Thymus (tissue), 11 donors: ENCODE results near the gene LRRC53. TPM values are rescaled to one million over a fixed set of nuclear protein-coding genes. Genes with fewer than 3 reads are reported as not detected.

Source experiments
- DNase-seq, 9 donors: peaks; one replicate each; pipeline ENCODE4 v3.0.0-alpha.2; 2013; ENCODE audit warnings: low spot score in 9 of 9, low read depth in 6 of 9, missing footprints in 1 of 9
- H3K27ac ChIP-seq, 2 donors: one replicate each; pipeline ENCODE4 v1.5.1; 2013; ENCODE audit warnings: control low read depth in 1 of 2, low read depth in 1 of 2, low read length in 1 of 2, mild to moderate bottlenecking in 1 of 2, moderate library complexity in 1 of 2
- H3K27me3 ChIP-seq, 2 donors: one replicate each; pipeline ENCODE4 v1.5.1; 2013; ENCODE audit warnings: low read length in 1 of 2; ENCODE audit not compliant: control insufficient read depth in 2 of 2, insufficient read depth in 1 of 2
- H3K36me3 ChIP-seq, 2 donors: one replicate each; pipeline ENCODE4 v1.5.1; 2013; ENCODE audit warnings: low read length in 1 of 2, mild to moderate bottlenecking in 1 of 2, moderate library complexity in 1 of 2; ENCODE audit not compliant: control insufficient read depth in 2 of 2, insufficient read depth in 2 of 2
- H3K4me1 ChIP-seq, 2 donors: one replicate each; pipeline ENCODE4 v1.5.1; 2013; ENCODE audit warnings: low read length in 2 of 2; ENCODE audit not compliant: control insufficient read depth in 2 of 2, insufficient read depth in 2 of 2
- H3K4me3 ChIP-seq, 2 donors: one replicate each; pipeline ENCODE4 v1.5.1; 2013; ENCODE audit warnings: low read length in 2 of 2, control low read depth in 1 of 2, mild to moderate bottlenecking in 1 of 2
- H3K9me3 ChIP-seq, 2 donors: one replicate each; pipeline ENCODE4 v1.5.1; 2013; ENCODE audit warnings: low read length in 1 of 2, mild to moderate bottlenecking in 1 of 2; ENCODE audit not compliant: control insufficient read depth in 2 of 2, insufficient read depth in 1 of 2
- WGBS: extraction: QIAGEN DNeasy Blood & Tissue Kit; methylation state at CpG from one replicate; pipeline ENCODE4 v1.1.7; 2013; 5-methylcytosine and 5-hydroxymethylcytosine counted together
- polyA plus RNA-seq: library from polyadenylated mRNA; stranded (reverse); fragments of 200-250 nt; gene quantifications from one replicate; pipeline ENCODE4 v1.2.3, GENCODE V29; 2013
- total RNA-seq: library from RNA; stranded (reverse); fragments of 120-200 nt; gene quantifications from one replicate; pipeline ENCODE4 v1.2.4, GENCODE V29; 2013
- donor health status: healthy.

The LRRC53 gene
- total and polyA plus RNA-seq, 2 donors, result 0.05 to 0.19 TPM

- DNase-seq, result no peak
- H3K27ac ChIP-seq, result no peak overlapping the region
- H3K4me1 ChIP-seq, result no peaks in the 10 kb centered on the region
- H3K9me3 ChIP-seq, result no peaks in the 10 kb centered on the region
- no peaks in the 10 kb centered on the region for H3K36me3 ChIP-seq
- no peak overlapping the region for H3K4me3 ChIP-seq
- H3K27me3 ChIP-seq, result no peaks in the 10 kb centered on the region
Measured at GRCh38 chr1:74455390-74455789, 57.0 kb downstream of the LRRC53 start.

- no peak for DNase-seq
- H3K36me3 ChIP-seq, result no peaks in the 10 kb centered on the region
- 89% methylated on average over 2 of the region's 2 CpGs for WGBS
- no peak overlapping the region for H3K4me3 ChIP-seq
- no peaks in the 10 kb centered on the region for H3K27me3 ChIP-seq
- H3K27ac ChIP-seq, result no peak overlapping the region
- no peaks in the 10 kb centered on the region for H3K9me3 ChIP-seq
- no peaks in the 10 kb centered on the region for H3K4me1 ChIP-seq
Measured at GRCh38 chr1:74453277-74453676, 59.1 kb downstream of the LRRC53 start.

GRCh38 chr1:74452035-74452434, 60.4 kb downstream of the LRRC53 start:
- no peak overlapping the region for H3K4me3 ChIP-seq
- 71% methylated on average over 1 of the region's 1 CpG for WGBS
- H3K36me3 ChIP-seq, result no peaks in the 10 kb centered on the region
- H3K27me3 ChIP-seq, result no peaks in the 10 kb centered on the region
- H3K4me1 ChIP-seq, result no peaks in the 10 kb centered on the region
- no peak overlapping the region for H3K27ac ChIP-seq
- H3K9me3 ChIP-seq, result no peaks in the 10 kb centered on the region
- no peak for DNase-seq

GRCh38 chr1:74437035-74437434, 75.4 kb downstream of the LRRC53 start:
- H3K4me1 ChIP-seq, result no peaks in the 10 kb centered on the region
- 90% methylated on average over 1 of the region's 1 CpG for WGBS

GRCh38 chr1:74436078-74436477, 76.3 kb downstream of the LRRC53 start:
- H3K36me3 ChIP-seq, result no peaks in the 10 kb centered on the region
- H3K9me3 ChIP-seq, result no peaks in the 10 kb centered on the region
- 80% methylated on average over 1 of the region's 1 CpG for WGBS
- H3K4me1 ChIP-seq, result no peaks in the 10 kb centered on the region
- H3K4me3 ChIP-seq, result no peak overlapping the region
- no peak for DNase-seq
- H3K27me3 ChIP-seq, result no peaks in the 10 kb centered on the region
- H3K27ac ChIP-seq, result no peak overlapping the region

More at GRCh38 chr1:74437035-74437434, 75.4 kb downstream of the LRRC53 start:
- no peaks in the 10 kb centered on the region for H3K27me3 ChIP-seq
- no peak overlapping the region for H3K27ac ChIP-seq
- no peak for DNase-seq
- no peak overlapping the region for H3K4me3 ChIP-seq
- H3K9me3 ChIP-seq, result no peaks in the 10 kb centered on the region
- H3K36me3 ChIP-seq, result no peaks in the 10 kb centered on the region

- 92% methylated on average over 2 of the region's 2 CpGs for WGBS
- H3K4me3 ChIP-seq, result no peak overlapping the region
- no peaks in the 10 kb centered on the region for H3K36me3 ChIP-seq
- no peaks in the 10 kb centered on the region for H3K9me3 ChIP-seq
- H3K27me3 ChIP-seq, result no peaks in the 10 kb centered on the region
- DNase-seq, result no peak
- H3K4me1 ChIP-seq, result no peaks in the 10 kb centered on the region
- H3K27ac ChIP-seq, result no peak overlapping the region
Measured at GRCh38 chr1:74434321-74434720, 78.1 kb downstream of the LRRC53 start.

- no peak for DNase-seq
- no peaks in the 10 kb centered on the region for H3K4me1 ChIP-seq
- no peak overlapping the region for H3K27ac ChIP-seq
- H3K27me3 ChIP-seq, result no peaks in the 10 kb centered on the region
- no peak overlapping the region for H3K4me3 ChIP-seq
- 38% methylated on average over 1 of the region's 1 CpG for WGBS
- no peaks in the 10 kb centered on the region for H3K9me3 ChIP-seq
- no peaks in the 10 kb centered on the region for H3K36me3 ChIP-seq
Measured at GRCh38 chr1:74432325-74432724, 80.1 kb downstream of the LRRC53 start.

GRCh38 chr1:74431531-74431930, 80.9 kb downstream of the LRRC53 start:
- no peak for DNase-seq
- Histone ChIP-seq H3K27ac (no peak overlapping the region), H3K4me3 (no peak overlapping the region), H3K27me3 (no peaks in the 10 kb centered on the region), H3K9me3 (no peaks in the 10 kb centered on the region), H3K36me3 (no peaks in the 10 kb centered on the region), H3K4me1 (no peaks in the 10 kb centered on the region)
- WGBS, result 93% methylated on average over 4 of the region's 4 CpGs

GRCh38 chr1:74430342-74430934, 82.0 kb downstream of the LRRC53 start:
- Histone ChIP-seq H3K27me3 (no peaks in the 10 kb centered on the region), H3K27ac (no peak overlapping the region), H3K4me3 (no peak overlapping the region), H3K9me3 (no peaks in the 10 kb centered on the region), H3K4me1 (no peaks in the 10 kb centered on the region), H3K36me3 (no peaks in the 10 kb centered on the region)
- 91% methylated on average over 4 of the region's 4 CpGs for WGBS
- DNase-seq, result no peak

GRCh38 chr1:74429580-74429979, 82.8 kb downstream of the LRRC53 start:
- Histone ChIP-seq H3K27me3 (no peaks in the 10 kb centered on the region), H3K9me3 (no peaks in the 10 kb centered on the region), H3K4me1 (no peaks in the 10 kb centered on the region), H3K4me3 (no peak overlapping the region), H3K36me3 (no peaks in the 10 kb centered on the region), H3K27ac (no peak overlapping the region)
- 84% methylated on average over 3 of the region's 3 CpGs for WGBS
- DNase-seq, result no peak
